Osteoblast (primary cell): ENCODE results near the gene PWP1. TPM values are rescaled to one million over a fixed set of nuclear protein-coding genes. Genes with fewer than 3 reads are reported as not detected.
"Not testable (repeated sequence)": the region's sequence is repeated elsewhere in the genome, so short reads cannot be mapped to it uniquely, and the experiment has no call there.

Experiments used
- DNase-seq: peaks from one replicate; pipeline ENCODE4 v3.0.0; 2011; ENCODE audit warnings: low spot score, mixed read lengths; ENCODE audit not compliant: insufficient read length; ENCODE audit errors: missing footprints
- H2AFZ ChIP-seq: 2 replicates; pipeline ENCODE4 v1.6.0; 2011; ENCODE audit warnings: mild to moderate bottlenecking, low read length
- H3K27ac ChIP-seq: 2 replicates; pipeline ENCODE4 v1.5.1; 2011; ENCODE audit warnings: mild to moderate bottlenecking, low read depth, low read length, moderate library complexity
- H3K27me3 ChIP-seq: 2 replicates; pipeline ENCODE4 v1.6.0; 2012; ENCODE audit warnings: mild to moderate bottlenecking, control low read depth, inconsistent platforms, low read length, moderate library complexity; ENCODE audit not compliant: insufficient read depth
- H3K36me3 ChIP-seq: 2 replicates; pipeline ENCODE4 v1.5.1; 2011; ENCODE audit warnings: mild to moderate bottlenecking, low read length, control low read depth, moderate library complexity; ENCODE audit not compliant: insufficient read depth
- H3K4me1 ChIP-seq: 2 replicates; pipeline ENCODE4 v1.5.1; 2011; ENCODE audit warnings: mild to moderate bottlenecking, low read length, control low read depth, moderate library complexity; ENCODE audit not compliant: insufficient read depth
- H3K4me2 ChIP-seq: 2 replicates; pipeline ENCODE4 v1.6.0; 2011; ENCODE audit warnings: mild to moderate bottlenecking, low read length; ENCODE audit not compliant: insufficient read depth
- H3K4me3 ChIP-seq: fragments of 200-600 bp; sonication (generic); 3 replicates; pipeline ENCODE4 v1.5.1; 2012; ENCODE audit warnings: mild to moderate bottlenecking, low read length, inconsistent platforms; ENCODE audit not compliant: insufficient read depth
- H3K79me2 ChIP-seq: 2 replicates; pipeline ENCODE4 v1.6.0; 2012; ENCODE audit warnings: mild to moderate bottlenecking, low read length, control low read depth, inconsistent platforms; ENCODE audit not compliant: insufficient read depth
- H3K9me3 ChIP-seq: 2 replicates; pipeline ENCODE4 v1.5.1; 2011; ENCODE audit warnings: low read depth, low read length, control low read depth
- H4K20me1 ChIP-seq: 2 replicates; pipeline ENCODE4 v1.6.0; 2012; ENCODE audit warnings: mild to moderate bottlenecking, low read length, control low read depth; ENCODE audit not compliant: insufficient read depth
- total RNA-seq: library from RNA; depleted of rRNA; stranded (reverse); fragments of >200 nt; gene quantifications from 2 replicates; pipeline ENCODE4 v1.2.3, GENCODE V29; 2012
- TF ChIP-seq, protein P1 (sequence below): IDR thresholded peaks from 2 replicates; pipeline ENCODE4 v1.5.1; 2011; ENCODE audit warnings: mild to moderate bottlenecking, low read depth, low read length, moderate library complexity; ENCODE audit errors: extremely low read depth

PWP1 gene
- total RNA-seq, 1 donor, result 72.0 TPM

DNA sequence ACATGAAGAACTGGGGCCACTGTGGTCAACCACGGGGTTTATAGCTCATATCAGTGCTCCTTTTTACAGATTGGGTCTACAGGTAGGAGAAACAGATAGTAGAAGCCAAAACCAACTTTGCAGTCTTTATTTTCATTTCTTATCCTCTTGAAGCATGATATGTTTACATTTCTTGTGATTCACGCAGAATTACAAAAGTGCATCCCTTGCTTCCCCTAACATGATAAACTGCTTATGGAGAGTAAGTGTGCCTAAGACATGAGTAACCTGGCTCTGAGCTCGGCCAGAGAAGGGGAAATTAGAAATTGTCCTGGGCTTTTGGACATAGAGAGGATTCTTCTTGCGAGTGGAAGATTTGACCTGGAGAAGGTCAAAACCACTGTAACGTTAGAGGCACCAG, 18.4 kb downstream of the PWP1 start:
- Histone ChIP-seq H3K4me1 (peaks cover 9% of the 10 kb centered on the region), H3K9me3 (no peaks in the 10 kb centered on the region), H3K79me2 (peaks cover 8% of the 10 kb centered on the region), H3K27ac (no peak overlapping the region), H3K4me2 (peak overlapping the region; percentile 18), H3K36me3 (peaks cover 61% of the 10 kb centered on the region), H4K20me1 (peaks cover 15% of the 10 kb centered on the region), H3K4me3 (no peak overlapping the region), H2AFZ (no peak overlapping the region), H3K27me3 (no peaks in the 10 kb centered on the region)
- TF ChIP-seq, protein P1, sequence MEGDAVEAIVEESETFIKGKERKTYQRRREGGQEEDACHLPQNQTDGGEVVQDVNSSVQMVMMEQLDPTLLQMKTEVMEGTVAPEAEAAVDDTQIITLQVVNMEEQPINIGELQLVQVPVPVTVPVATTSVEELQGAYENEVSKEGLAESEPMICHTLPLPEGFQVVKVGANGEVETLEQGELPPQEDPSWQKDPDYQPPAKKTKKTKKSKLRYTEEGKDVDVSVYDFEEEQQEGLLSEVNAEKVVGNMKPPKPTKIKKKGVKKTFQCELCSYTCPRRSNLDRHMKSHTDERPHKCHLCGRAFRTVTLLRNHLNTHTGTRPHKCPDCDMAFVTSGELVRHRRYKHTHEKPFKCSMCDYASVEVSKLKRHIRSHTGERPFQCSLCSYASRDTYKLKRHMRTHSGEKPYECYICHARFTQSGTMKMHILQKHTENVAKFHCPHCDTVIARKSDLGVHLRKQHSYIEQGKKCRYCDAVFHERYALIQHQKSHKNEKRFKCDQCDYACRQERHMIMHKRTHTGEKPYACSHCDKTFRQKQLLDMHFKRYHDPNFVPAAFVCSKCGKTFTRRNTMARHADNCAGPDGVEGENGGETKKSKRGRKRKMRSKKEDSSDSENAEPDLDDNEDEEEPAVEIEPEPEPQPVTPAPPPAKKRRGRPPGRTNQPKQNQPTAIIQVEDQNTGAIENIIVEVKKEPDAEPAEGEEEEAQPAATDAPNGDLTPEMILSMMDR, result no peak
- no peak for DNase-seq

DNA sequence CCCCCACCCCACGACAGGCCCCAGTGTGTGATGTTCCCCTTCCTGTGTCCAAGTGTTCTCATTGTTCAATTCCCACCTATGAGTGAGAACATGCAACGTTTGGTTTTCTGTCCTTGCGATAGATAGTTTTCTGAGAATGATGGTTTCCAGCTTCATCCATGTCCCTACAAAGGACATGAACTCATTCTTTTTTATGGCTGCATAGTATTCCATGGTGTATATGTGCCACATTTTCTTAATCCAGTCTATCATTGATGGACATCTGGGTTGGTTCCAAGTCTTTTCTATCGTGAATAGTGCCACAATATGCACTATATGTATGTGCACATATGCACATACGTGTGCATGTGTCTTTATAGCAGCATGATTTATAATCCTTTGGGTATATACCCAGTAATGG, 19.9 kb downstream of the PWP1 start:
- H3K36me3 ChIP-seq, result peaks cover 61% of the 10 kb centered on the region
- not testable (repeated sequence) for H3K79me2 ChIP-seq, H3K27ac ChIP-seq, H3K4me2 ChIP-seq, H2AFZ ChIP-seq, H3K4me1 ChIP-seq, DNase-seq, H3K27me3 ChIP-seq, H3K4me3 ChIP-seq, H3K9me3 ChIP-seq
- peaks cover 15% of the 10 kb centered on the region for H4K20me1 ChIP-seq

GRCh38 chr12:107715780-107716179, 30.2 kb downstream of the PWP1 start:
- TF ChIP-seq, protein P1, result no peak
- no peak overlapping the region for H3K4me3 ChIP-seq
- DNase-seq, result no peak
- H4K20me1 ChIP-seq, result no peaks in the 10 kb centered on the region
- H3K36me3 ChIP-seq, result peaks cover 48% of the 10 kb centered on the region
- no peak overlapping the region for H3K27ac ChIP-seq
- H2AFZ ChIP-seq, result no peak overlapping the region
- no peaks in the 10 kb centered on the region for H3K9me3 ChIP-seq
- no peak overlapping the region for H3K4me2 ChIP-seq
- no peaks in the 10 kb centered on the region for H3K79me2 ChIP-seq
- no peaks in the 10 kb centered on the region for H3K4me1 ChIP-seq
- H3K27me3 ChIP-seq, result no peaks in the 10 kb centered on the region

DNA sequence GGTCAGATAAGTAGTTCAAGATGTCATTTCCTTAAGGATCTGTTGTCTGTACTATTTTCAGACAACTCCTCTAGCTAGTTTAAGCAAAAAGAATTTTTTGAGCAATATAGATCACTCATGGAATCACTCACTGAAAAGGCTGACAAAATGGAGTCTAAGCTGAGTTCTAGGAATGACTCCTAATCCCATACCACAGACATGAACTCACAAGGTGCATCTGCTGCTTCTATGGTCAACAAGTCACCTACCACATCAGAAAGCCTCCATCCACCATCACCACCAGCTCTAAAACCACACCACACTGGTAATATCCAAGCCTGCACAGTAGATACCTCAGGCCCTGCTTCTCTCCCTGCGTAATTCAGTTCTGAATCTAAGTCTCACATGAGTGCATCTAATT, 33.0 kb downstream of the PWP1 start:
- no peak overlapping the region for H3K4me3 ChIP-seq
- TF ChIP-seq, protein P1, result no peak
- no peak overlapping the region for H2AFZ ChIP-seq
- H3K79me2 ChIP-seq, result no peaks in the 10 kb centered on the region
- H4K20me1 ChIP-seq, result no peaks in the 10 kb centered on the region
- no peak overlapping the region for H3K27ac ChIP-seq
- peak; percentile 37 for DNase-seq
- H3K4me2 ChIP-seq, result no peak overlapping the region
- H3K9me3 ChIP-seq, result no peaks in the 10 kb centered on the region
- H3K4me1 ChIP-seq, result no peaks in the 10 kb centered on the region
- peaks cover 21% of the 10 kb centered on the region for H3K36me3 ChIP-seq
- no peaks in the 10 kb centered on the region for H3K27me3 ChIP-seq

DNA sequence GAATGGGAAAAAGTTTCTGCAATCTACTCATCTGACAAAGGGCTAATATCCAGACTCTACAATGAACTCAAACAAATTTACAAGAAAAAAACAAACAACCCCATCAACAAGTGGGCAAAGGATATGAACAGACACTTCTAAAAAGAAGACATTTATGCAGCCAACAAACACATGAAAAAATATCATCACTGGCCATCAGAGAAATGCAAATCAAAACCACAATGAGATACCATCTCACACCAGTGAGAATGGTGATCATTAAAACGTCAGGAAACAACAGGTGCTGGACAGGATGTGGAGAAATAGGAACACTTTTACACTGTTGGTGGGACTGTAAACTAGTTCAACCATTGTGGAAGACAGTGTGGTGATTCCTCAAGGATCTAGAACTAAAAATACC, 41.7 kb downstream of the PWP1 start:
- not testable (repeated sequence) for H3K79me2 ChIP-seq, H4K20me1 ChIP-seq, H3K9me3 ChIP-seq, H3K4me1 ChIP-seq, H3K36me3 ChIP-seq, DNase-seq, H3K4me3 ChIP-seq, H3K4me2 ChIP-seq, H3K27ac ChIP-seq, H2AFZ ChIP-seq, H3K27me3 ChIP-seq

DNA sequence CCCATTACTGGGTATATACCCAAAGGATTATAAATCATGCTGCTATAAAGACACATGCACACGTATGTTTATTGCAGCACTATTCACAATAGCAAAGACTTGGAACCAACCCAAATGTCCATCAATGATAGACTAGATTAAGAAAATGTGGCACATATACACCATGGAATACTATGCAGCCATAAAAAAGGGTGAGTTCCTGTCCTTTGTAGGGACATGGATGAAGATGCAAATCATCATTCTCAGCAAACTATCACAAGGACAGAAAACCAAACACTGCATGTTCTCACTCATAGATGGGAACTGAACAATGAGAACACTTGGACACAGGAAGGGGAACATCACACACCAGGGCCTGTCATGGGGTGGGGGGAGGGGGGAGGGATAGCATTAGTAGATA, 42.1 kb downstream of the PWP1 start:
- H3K36me3 ChIP-seq, H4K20me1 ChIP-seq, H3K4me2 ChIP-seq, H2AFZ ChIP-seq, H3K27me3 ChIP-seq, H3K9me3 ChIP-seq, H3K27ac ChIP-seq, H3K79me2 ChIP-seq, DNase-seq, H3K4me3 ChIP-seq, H3K4me1 ChIP-seq: not testable (repeated sequence)
